Cardiac fibroblast (primary cell): ENCODE results near the gene SIGLEC12.
"Not testable (repeated sequence)": the region's sequence is repeated elsewhere in the genome, so short reads cannot be mapped to it uniquely, and the experiment has no call there.

Source experiments
- DNase-seq, 2 donors: peaks; one replicate each; pipeline versions ENCODE4 v3.0.0 to v3.0.0-alpha.2; 2010; ENCODE audit warnings: low read depth in 2 of 2
- H3K4me3 ChIP-seq, 2 donors: replicated peaks in 1 of 2; 1 replicate in 1 of 2; 2 replicates in 1 of 2; pipeline ENCODE4 v1.5.1; 2011; ENCODE audit warnings: low read depth in 2 of 2, low read length in 2 of 2, mild to moderate bottlenecking in 2 of 2, moderate library complexity in 1 of 2
- TF ChIP-seq, protein P1 (sequence below): IDR thresholded peaks from one replicate; pipeline ENCODE4 v1.5.1; 2011; ENCODE audit warnings: low read depth, mild to moderate bottlenecking, low read length, inconsistent platforms

The SIGLEC12 gene

DNA sequence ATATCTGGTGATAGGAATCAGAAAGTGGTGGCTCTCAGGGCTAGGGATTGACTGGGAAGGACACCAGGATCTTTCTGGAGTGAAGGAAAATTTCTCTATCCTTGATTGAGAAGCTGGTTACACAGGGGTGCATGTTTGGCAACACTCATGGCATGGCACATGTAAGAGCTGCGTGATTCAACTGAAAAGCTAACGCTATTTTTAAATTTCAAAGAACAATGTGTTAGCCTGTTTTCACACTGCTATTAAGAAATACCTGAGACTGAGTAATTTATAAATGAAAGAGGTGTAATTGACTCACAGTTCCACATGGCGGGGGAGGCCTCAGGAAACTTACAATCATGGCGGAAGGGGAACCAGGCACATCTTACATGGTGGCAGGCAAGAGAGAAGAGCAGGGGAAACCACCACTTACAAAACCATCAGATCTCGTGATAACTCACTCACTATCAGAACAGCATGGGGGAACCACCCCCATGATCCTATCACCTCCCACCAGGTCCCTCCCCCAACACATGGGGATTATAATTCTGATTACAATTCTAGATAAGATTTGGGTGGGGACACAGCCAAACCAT is 50.8 kb downstream of the SIGLEC12 start:
- no peak for DNase-seq
- TF ChIP-seq, protein P1, sequence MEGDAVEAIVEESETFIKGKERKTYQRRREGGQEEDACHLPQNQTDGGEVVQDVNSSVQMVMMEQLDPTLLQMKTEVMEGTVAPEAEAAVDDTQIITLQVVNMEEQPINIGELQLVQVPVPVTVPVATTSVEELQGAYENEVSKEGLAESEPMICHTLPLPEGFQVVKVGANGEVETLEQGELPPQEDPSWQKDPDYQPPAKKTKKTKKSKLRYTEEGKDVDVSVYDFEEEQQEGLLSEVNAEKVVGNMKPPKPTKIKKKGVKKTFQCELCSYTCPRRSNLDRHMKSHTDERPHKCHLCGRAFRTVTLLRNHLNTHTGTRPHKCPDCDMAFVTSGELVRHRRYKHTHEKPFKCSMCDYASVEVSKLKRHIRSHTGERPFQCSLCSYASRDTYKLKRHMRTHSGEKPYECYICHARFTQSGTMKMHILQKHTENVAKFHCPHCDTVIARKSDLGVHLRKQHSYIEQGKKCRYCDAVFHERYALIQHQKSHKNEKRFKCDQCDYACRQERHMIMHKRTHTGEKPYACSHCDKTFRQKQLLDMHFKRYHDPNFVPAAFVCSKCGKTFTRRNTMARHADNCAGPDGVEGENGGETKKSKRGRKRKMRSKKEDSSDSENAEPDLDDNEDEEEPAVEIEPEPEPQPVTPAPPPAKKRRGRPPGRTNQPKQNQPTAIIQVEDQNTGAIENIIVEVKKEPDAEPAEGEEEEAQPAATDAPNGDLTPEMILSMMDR = no peak
- H3K4me3 ChIP-seq = no peak overlapping the region

DNA sequence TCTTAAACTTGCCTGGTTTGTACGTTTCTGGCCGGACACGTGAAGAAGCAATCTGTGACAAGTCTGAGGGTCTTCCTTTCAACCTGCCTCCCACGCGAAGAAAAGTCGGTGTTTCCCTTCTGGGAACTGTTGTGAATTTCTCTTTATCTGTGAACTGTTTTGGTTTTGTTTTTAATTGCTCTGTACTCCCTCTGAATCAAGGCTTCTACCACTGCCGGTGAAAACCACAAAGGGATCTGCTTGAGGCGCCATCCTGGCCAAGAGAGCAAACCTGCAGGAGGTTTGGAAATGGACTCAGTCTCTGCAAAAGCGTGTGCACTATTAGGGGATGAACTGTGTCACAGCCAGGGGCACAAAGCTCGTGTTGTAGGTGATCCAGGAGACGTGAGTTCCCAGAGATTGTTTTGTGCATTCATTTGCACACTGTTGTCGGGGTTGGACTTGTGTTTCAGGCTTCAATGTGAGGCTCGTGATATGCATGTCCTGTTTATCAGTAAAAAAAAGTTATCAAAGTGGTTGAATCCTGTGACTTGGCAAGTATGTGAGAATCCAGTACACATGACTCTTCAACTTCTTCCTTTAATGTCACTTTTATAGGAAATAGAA is 53.1 kb downstream of the SIGLEC12 start:
- DNase-seq = no peak
- TF ChIP-seq, protein P1 = no peak
- no peak overlapping the region for H3K4me3 ChIP-seq

DNA sequence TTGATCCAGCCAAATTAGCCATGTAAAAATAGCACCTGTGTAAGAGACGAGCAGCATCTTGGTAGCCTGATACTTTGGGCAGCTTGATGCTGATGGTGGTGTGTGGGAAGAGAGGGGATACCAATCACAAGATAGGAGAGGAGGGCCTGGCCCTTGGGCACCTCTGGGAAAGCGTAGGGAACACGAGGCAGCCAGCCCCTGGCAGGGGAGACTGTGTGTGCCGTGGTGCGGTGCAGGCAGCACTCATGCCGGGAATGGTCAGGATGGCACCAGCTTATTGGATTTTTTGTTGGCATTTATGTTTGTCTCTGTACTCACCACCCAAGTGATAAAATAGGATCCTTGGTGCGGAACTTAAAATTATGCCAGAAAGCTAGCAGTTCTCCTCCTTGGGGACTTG is 53.6 kb downstream of the SIGLEC12 start:
- no peak overlapping the region for H3K4me3 ChIP-seq
- TF ChIP-seq, protein P1 = no peak
- DNase-seq = no peak

DNA sequence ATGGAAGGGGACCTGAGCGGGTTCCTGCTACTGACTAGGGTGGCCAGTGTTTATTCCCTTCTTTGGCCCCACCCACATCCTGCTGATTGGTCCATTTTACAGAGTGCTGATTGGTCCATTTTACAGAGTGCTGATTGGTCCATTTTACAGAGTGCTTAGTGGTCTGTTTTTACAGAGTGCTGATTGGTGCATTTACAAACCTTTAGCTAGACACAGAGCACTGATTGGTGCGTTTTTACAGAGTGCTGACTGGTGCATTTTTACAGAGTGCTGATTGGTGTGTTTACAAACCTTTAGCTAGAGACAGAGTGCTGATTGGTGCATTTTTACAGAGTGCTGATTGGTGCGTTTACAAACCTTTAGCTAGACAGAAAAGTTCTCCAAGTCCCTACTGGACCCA is 54.1 kb downstream of the SIGLEC12 start:
- not testable (repeated sequence) for DNase-seq, H3K4me3 ChIP-seq

DNA sequence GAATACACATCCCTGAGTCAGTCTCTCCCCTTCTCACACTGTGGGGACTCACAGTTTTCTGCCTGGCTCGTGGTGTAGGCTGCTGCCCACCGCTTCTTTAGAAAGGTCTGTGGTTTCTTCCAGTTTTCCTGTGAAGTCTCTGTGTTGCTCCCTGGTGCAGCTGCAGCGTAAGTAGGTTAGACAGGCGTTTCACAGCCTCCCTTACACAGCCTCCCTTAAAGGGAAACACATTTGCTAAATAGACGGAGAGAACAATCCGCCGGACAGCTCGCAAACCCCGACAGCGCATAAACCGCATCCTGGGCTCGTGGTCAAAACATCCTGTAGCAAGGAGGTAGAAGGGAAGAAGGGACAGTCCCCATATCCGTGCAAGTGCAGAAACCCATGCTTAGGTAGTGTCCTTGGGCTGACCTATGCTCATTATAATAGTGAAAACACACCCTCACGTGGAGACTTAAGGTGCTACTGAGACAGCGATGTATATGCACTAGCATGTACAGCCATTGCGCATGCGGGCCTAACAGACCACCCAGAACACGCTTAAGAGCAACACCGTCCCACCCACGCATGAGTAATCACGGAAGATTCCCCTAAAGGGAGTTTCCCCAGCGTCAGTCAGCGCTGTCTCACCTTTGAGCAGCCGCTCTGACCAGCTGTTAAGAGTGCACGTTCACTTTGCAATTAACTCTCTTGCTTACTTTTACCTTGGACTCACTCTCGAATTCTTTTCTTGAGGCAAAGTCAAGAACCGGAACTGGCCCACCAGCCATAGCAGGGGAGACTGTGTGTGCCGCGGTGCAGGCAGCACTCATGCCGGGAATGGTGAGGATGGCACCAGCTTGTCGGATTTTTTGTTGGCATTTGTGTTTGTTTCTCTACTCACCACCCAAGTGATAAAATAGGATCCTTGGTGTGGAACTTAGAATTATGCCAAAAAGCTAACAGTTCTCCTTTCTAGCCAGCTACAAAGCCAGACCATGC is 59.9 kb downstream of the SIGLEC12 start:
- TF ChIP-seq, protein P1 = no peak
- DNase-seq = no peak
- H3K4me3 ChIP-seq = no peak overlapping the region
